Fibroblast of villous mesenchyme (primary cell): Measurements from ENCODE around the gene SCAND1. TPM values are rescaled to one million over a fixed set of nuclear protein-coding genes. Genes with fewer than 3 reads are reported as not detected.
"Not testable (repeated sequence)": the region's sequence is repeated elsewhere in the genome, so short reads cannot be mapped to it uniquely, and the experiment has no call there.

Source experiments
- DNase-seq: peaks from one replicate; pipeline ENCODE4 v3.0.0-alpha.2; 2010; ENCODE audit warnings: low read depth
- H3K4me3 ChIP-seq: 2 replicates; pipeline ENCODE4 v1.5.1; 2011; ENCODE audit warnings: low read depth, mild to moderate bottlenecking, low read length
- CTCF ChIP-seq: IDR thresholded peaks from 2 replicates; pipeline ENCODE4 v1.5.1; 2012; ENCODE audit warnings: low read depth, mild to moderate bottlenecking, low read length; ENCODE audit not compliant: insufficient read depth
- total RNA-seq: library from RNA; depleted of rRNA; stranded (reverse); fragments of >200 nt; gene quantifications from 2 replicates; pipeline ENCODE4 v1.2.3, GENCODE V29; 2012

The SCAND1 gene
- total RNA-seq, result 41.0 and 92.1 TPM in 2 replicates

- DNase-seq, result peak; percentile 98
- TF ChIP-seq CTCF, result peak; percentile 94
- peak within 1 kb of the TSS; percentile 95 for H3K4me3 ChIP-seq
These were observed at the start of gene SCAND1 for GRCh38 chr20:35954200-35954906. Gene SCAND1 (minus strand): TSS chr20:35954502. CDS start chr20:35954284, 218 bp downstream.

GRCh38 chr20:36004045-36004444 lies 49.7 kb upstream of the SCAND1 start:
- DNase-seq, result no peak
- H3K4me3 ChIP-seq, result no peak overlapping the region
- no peak for TF ChIP-seq CTCF

- no peak for DNase-seq
These were observed 48.6 kb upstream of the SCAND1 start for GRCh38 chr20:36002855-36003254.

GRCh38 chr20:36001331-36001730 lies 47.0 kb upstream of the SCAND1 start:
- not testable (repeated sequence) for DNase-seq

More at GRCh38 chr20:36002855-36003254, 48.6 kb upstream of the SCAND1 start:
- no peak overlapping the region for H3K4me3 ChIP-seq
- no peak for TF ChIP-seq CTCF

GRCh38 chr20:35996492-35996891 lies 42.2 kb upstream of the SCAND1 start:
- not testable (repeated sequence) for H3K4me3 ChIP-seq, DNase-seq

More at GRCh38 chr20:36001331-36001730, 47.0 kb upstream of the SCAND1 start:
- H3K4me3 ChIP-seq, result not testable (repeated sequence)

GRCh38 chr20:35994994-35995453 lies 40.7 kb upstream of the SCAND1 start:
- DNase-seq, result peak; percentile 83
- no peak overlapping the region for H3K4me3 ChIP-seq
- peak; percentile 98 for TF ChIP-seq CTCF

- peak; percentile 64 for DNase-seq
- no peak overlapping the region for H3K4me3 ChIP-seq
- TF ChIP-seq CTCF, result peak; percentile 86
These were observed 38.5 kb upstream of the SCAND1 start for GRCh38 chr20:35992713-35993335.
